Middle frontal gyrus (tissue), 1 donor: ENCODE data around the gene SLC39A8.

ENCODE experiments used
- DNase-seq: peaks from one replicate; pipeline ENCODE4 v3.0.0-alpha.2; 2015; ENCODE audit warnings: low spot score; ENCODE audit errors: extremely low spot score

The SLC39A8 gene

DNA sequence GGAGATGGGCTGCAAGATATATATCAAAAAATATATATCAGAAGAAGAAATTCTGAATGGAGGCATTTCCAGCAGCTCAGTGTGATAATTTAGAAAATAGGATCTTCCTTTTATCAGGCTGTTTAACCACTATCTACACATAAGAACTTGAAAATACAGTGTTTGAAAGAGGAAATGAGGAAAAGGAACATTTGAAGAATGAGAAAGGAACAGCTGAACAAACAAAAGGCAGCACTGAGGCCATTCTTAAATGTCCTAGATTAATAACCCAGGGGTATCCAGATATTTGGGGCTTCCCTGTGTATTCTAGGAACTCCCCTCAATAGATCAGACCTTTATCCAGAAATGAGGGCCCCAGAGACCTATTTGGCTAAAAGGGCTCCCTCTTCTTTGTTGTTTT is 4.1 kb downstream of the SLC39A8 start:
- DNase-seq = no peak

- DNase-seq = no peak
These were observed 6.3 kb downstream of the SLC39A8 start for GRCh38 chr4:102339018-102339417.

DNA sequence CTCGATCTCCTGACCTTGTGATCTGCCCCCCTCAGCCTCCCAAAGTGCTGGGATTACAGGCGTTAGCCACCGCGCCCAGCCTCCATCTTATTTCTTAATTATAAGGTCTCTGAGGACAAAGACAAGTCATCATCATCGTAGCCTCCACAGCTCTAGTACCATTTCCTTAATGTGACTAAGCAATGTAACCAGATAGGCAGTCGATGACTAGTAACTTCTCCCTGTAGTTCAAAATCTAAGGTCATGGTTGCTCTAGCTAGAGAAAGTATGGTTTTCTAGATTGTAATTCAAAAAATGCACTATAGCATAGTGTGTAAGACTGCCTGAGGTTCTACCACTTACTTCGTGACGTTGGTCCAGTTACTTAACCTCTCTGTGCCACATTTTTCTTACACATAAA is 6.9 kb downstream of the SLC39A8 start:
- no peak for DNase-seq

DNA sequence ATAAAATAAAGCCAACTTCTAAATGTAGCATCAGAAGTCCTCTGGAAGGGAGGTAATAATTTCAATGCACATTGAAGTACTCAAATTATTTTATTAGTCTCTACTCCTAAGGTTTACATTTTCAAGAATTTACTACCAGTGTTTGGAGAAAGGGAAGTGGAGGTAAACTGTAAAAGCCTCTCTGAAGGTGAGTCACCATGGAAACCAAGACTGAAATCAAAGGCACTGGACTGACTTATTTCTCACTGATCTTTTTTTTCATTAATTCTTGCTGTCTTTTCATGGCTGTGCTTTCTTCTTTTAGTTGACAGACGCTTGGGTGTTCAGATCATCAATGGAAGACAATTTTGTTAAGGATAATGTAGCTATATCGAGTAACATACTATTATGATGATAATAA is 9.7 kb downstream of the SLC39A8 start:
- no peak for DNase-seq

DNA sequence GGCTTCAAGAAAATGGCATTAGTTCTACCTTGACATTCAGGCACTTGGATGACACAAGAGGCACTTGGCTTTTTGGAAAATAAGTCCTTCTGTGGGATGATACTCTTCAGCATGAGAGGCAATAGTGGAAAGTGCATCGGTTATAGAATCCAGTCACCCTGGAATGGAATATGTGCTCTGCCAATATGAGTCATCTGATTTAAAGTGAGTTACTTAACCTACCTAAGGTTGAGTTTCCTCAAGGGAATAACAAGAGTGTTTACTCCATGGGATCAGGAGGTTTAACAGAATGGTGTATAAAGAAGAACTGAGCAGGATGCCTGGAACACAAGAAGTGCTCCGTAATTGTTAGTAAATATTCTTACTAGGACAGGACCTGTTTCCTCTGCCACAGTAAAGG is 10.7 kb downstream of the SLC39A8 start:
- no peak for DNase-seq

- no peak for DNase-seq
These were observed 11.5 kb downstream of the SLC39A8 start for GRCh38 chr4:102333787-102334186.

DNA sequence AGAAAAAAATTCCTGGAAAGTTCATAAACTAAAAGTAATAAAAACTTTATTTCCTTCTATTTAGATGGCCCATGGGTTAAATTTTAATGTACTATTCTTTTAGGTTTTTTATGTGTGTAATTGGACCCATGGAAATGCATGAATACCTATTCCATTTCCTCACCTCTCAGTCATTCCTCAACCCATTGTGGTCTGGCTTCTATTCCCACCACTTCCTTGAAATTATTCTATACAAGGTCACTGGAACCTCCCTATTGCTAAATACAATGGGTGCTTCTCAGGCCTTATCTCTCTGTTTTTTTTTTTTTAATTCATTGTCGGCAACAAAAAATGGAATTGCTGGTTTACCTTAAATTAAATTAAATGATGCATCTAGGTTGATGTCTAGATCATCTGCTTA is 17.2 kb downstream of the SLC39A8 start:
- no peak for DNase-seq

DNA sequence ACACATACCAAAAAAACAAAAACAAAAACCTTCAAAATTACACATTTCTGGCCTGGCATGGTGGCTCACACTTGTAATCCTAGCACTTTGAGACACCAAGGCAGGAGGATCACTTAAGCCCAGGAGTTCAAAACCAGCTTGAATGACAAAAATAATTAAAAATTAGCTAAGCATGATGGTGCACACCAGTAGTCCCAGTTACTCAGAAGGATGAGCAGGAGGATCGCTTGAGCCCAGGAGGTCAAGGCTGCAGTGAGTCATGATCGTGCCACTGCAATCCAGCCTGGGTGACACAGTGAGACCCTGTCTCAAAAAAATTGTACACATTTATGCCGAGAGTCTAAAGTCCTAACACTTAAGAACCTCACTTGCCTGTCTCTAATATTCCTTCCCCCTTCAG is 18.3 kb downstream of the SLC39A8 start:
- no peak for DNase-seq

GRCh38 chr4:102324730-102325129 is 20.6 kb downstream of the SLC39A8 start:
- DNase-seq = no peak

DNA sequence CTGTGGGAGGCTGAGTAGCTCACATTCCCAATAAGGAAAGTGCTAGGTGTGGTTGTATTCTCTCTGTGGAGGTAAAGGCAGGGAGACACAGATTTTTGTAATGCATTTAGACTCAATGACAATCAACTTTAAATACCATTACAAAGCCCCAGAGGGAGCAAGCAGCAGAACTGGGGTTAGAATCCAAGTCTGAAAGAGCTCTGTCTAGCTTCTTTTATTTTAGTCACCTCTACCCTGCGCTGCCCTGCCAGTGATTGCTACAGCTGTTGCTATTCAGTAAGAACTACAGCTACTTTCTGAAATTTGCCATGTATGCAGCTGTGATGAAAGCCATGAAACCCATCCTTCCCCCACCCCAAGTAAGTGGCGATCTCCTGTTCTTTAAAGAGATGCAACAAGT is 22.5 kb downstream of the SLC39A8 start:
- no peak for DNase-seq

DNA sequence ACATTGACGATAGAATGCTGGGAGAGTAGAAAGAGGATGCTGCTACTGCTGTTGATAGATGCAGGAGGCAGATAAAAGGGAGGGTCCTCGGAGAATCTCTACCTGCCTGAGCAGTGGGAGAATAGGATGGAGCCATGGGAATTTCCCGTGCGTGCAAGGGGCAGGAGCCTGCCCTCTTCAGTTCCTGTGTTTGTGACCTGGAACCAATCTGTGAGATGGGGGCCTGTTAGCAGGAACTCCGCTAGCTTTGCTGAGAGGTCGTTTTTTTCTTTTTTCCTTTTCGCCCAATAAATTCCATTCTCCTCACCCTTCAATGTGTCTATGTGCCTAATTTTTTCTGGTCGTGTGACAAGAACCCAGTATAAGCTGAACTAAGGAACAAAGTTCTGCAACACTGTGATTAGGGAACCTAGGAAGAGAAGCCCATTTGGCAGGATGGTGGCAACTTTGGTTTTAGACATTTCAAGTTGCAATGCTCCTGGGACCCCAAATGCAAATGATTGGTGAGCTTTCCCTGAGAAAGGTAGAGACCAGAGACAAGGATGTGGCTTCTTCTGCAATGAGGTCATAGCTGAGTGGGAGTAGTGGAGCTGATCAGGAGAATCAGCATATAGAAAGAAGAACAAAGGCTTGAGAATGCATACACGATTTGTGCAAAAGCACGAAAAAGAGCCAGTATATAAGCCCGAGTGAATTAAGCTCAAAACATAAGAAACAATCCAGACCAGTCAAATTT is 23.9 kb downstream of the SLC39A8 start:
- no peak for DNase-seq

GRCh38 chr4:102319594-102319993 is 25.7 kb downstream of the SLC39A8 start:
- no peak for DNase-seq

- DNase-seq = no peak
These were observed 26.8 kb downstream of the SLC39A8 start for GRCh38 chr4:102318526-102318925.

DNA sequence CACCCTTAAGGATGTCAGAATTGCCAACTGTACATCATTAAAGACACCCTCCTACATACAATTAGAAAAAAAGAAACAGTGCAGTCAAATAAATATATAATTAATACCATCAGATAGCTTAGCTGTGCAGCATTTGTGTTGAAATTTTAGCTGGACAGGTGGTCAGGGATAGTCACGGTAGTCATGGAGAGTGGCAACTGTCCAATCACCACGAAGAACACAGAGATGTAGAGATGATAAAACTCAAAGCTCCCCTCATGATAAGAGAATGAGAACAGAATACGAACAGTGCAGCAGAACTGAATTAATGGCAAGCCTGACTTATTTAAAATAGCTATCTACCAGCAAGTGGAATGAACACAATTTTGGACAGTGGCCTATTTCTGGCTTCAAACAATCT is 27.2 kb downstream of the SLC39A8 start:
- DNase-seq = no peak

DNA sequence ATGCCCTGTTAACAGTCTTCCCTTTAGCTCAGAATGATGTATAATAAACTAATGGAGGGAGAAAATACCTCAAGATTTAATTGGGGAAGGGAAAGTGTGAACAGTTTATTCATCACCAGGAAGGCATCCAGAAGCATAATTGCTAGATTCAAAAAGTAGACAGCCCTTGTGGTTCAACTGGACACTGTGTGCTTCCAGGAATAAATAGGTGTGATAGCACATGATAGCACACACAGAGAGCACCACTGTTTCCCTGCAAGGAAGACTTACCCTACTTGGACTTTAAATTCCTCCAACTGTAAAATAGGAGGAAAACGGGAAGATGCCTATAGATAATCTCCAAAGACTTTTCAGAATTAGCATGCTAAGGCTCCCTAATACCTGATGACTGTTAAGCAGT is 27.8 kb downstream of the SLC39A8 start:
- no peak for DNase-seq

- no peak for DNase-seq
These were observed 28.7 kb downstream of the SLC39A8 start for GRCh38 chr4:102316585-102316984.

- no peak for DNase-seq
These were observed 29.8 kb downstream of the SLC39A8 start for GRCh38 chr4:102315532-102315931.

DNA sequence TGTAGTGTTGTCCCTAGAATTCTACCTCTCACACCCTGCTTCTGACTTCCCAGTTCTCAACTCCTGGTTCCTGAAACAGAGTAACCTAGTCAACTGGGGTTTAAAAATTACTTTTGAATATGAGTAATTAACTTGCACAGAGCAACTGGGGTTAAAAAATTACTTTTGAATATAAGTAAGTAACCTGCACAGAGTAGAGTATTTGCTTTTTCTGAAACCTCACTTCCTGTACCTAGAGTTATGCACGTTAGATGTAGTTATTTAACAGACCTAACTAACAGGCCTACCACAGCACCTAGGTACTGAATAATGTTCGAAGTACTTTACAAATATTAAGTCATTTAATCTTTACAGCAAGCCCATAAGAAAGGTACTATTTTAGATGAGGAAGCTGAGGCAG is 32.9 kb downstream of the SLC39A8 start:
- DNase-seq = no peak

GRCh38 chr4:102311912-102312311 is 33.4 kb downstream of the SLC39A8 start:
- no peak for DNase-seq

DNA sequence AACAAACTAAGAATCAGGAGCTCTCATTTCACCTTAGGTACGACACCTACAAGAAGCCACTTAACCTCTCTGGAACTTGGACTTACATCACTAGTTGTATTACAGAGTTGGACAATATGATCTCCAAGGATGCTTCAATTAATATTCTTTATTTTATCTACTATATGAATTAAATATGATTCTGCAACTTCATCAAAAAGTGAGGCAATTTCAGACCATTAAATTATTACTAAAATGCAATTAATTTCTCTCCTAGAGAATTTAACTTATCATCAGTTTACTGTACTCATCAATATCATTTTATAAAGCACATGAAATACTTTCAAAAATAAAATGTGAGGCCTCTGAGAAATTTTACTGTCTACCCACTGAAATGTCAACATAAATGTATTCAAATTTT is 33.9 kb downstream of the SLC39A8 start:
- no peak for DNase-seq

DNA sequence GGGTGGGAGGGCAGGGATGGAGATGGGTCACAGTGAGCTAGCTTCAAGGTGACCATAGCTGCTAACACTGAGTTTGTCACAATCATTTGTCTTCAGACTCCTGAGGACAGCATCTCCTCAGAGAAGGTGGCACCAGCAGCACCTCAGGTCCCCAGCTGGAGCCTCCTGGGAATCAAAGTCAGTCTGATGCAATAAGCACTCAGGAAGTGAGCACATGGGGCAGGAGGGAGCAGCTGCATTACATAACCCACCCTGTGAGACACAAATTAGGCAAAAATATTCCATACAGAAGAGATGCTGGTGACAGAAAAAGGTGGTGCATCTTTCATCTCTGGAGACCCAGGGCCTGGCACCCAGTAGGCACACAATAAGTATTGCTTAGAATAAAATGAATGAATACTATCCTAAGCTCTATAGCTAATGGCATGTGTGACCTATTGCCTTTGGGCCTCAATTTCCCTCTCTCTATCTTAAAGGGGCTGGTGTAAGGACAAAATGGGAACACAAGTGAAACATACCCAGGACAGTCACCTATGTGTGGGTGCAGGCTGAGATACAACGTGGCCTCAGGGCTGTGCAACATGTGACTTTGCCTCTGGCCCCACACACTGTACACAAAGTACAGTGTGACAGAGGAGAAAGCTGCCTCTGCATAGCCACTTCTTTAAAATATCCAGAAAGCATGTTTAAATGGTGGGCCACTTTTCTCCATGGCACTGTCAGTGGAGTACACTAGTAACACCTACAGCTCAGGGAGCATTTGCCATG is 37.1 kb downstream of the SLC39A8 start:
- no peak for DNase-seq

DNA sequence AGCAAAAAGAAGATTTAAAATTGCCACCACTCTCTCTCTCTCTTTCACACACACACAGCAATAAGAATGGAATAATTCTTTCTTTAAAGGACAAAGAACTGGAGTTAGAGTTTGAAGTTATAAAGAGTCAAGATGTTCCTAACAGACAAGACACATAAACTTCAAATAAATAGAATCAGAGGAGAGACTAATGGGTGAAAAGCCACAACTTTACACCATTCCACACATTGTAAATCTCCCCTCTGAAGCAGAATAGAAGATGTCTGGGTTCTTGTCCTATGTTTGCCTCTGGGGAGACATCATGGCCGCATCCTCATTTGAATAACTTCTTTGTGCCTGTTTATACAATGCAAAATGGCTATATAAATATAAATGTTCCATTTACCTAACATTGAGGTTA is 39.6 kb downstream of the SLC39A8 start:
- DNase-seq = no peak

- no peak for DNase-seq
These were observed 42.5 kb downstream of the SLC39A8 start for GRCh38 chr4:102302762-102303161.
